ENCODE data around the gene SDK1. TPM values are rescaled to one million over a fixed set of nuclear protein-coding genes. Genes with fewer than 3 reads are reported as not detected.

Gene SDK1
- total and polyA plus RNA-seq, 2 donors (not counting 3 experiments of a cell fraction or from before 2014, with no cell fraction given): 1.6 to 3.9 TPM

DNA sequence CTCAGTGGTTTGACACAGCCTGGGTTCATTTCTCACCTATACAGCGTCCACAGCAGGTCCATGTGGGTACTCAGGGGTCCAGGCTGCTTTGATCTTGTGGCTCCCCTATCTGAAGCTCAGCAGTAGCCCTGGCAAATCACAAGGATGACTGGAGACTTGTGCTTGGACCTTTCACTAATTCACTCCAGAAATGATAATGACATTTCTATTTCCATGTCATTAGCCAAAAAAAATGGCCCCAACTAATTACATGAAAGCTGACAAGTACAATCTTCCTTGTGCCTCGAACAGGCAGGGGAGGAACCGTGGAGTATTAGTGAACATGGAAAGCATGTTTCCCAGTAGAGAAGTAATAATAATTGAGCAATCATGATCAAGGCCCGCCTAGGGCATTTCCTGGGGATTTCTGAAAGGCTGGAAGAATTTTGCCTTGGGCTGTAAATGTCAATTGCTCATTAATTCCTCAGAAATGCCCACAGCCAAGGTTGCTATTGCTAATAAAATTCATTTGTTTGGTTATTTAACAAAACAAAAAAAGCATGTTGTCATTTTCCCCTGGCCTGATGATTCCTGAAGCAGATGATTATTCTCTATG lies 586.1 kb downstream of the SDK1 start:
- POLR2A ChIA-PET: no interaction called here
- no peak for DNase-seq (ENCODE audit: low read depth, low spot score)
- dilution Hi-C loops (cut with MboI; ENCODE audit: extremely low pct_ligation_motif_present, low sequenced_read_pairs): no loop called here

DNA sequence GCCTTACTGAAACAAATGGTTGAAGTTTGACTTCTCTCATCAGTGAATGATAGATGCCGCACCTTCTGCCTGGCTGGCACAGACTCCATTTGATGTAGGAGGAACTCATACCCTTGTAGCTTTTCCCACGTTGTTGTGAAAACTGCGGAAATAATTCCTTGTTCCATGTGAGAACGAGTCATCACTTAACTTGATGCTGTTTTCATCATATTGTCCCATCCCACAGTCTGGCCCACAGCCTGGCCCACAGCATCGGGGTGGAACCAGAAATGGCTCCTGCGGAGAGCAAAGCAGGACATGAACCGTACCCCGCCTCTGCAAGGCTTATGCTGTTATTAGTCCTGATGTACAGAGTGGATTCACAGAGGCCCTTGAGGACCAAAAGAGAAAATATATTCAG lies 587.0 kb downstream of the SDK1 start:
- Histone ChIP-seq H2AFZ (ENCODE audit: low read depth, low read length) (no peak overlapping the region), H3K4me3 (replicated peaks in 1 of 3; ENCODE audit: insufficient read depth in 1 of 3, low read depth in 1 of 3, low read length in 3 of 3) (no peak overlapping the region), H3K27me3 (ENCODE audit: control insufficient read depth in 2 of 2, insufficient read depth in 2 of 2, low read length in 2 of 2) (no peaks in the 10 kb centered on the region), H3K9me1 (replicated peaks; ENCODE audit: control insufficient read depth, extremely low read depth, insufficient read depth, low read length) (no peaks in the 10 kb centered on the region), H3K79me2 (ENCODE audit: control insufficient read depth, insufficient read depth, low read length) (no peaks in the 10 kb centered on the region), H3K9ac (replicated peaks; ENCODE audit: extremely low read depth, insufficient read depth, low read length) (no peak overlapping the region), H3K27ac (ENCODE audit: insufficient read depth, low read depth, low read length) (no peak overlapping the region), H3K36me3 (ENCODE audit: control insufficient read depth in 2 of 2, extremely low read depth in 1 of 2, insufficient read depth in 2 of 2, low read length in 2 of 2) (no peaks in the 10 kb centered on the region), H4K20me1 (replicated peaks; ENCODE audit: control insufficient read depth, extremely low read depth, insufficient read depth, low read length) (no peaks in the 10 kb centered on the region), H3K4me2 (ENCODE audit: insufficient read depth, low read length) (no peak overlapping the region), H3K4me1 (ENCODE audit: control insufficient read depth, extremely low read depth, insufficient read depth, low read length) (no peaks in the 10 kb centered on the region), H3K9me3 (replicated peaks; ENCODE audit: control insufficient read depth, insufficient read depth, low read length) (no peaks in the 10 kb centered on the region)
- DNase-seq (ENCODE audit: low read depth, low spot score) (no peak), FAIRE-seq (no peak)
- no TSS peak for BruUV-seq (replicated peaks)
- TF ChIP-seq POLR2AphosphoS5 (IDR thresholded peaks at IDR 0.05; ENCODE audit: insufficient read depth, low read depth, low read length): no peak
- dilution Hi-C loops (cut with MboI; ENCODE audit: extremely low pct_ligation_motif_present, low sequenced_read_pairs) (no loop called here), intact Hi-C loops (cut with micrococcal nuclease) (no loop called here)
- CTCF ChIA-PET: no interaction called here
- POLR2A ChIA-PET: no interaction called here

More for the DNA sequence above, 586.1 kb downstream of the SDK1 start:
- Histone ChIP-seq H3K36me3 (ENCODE audit: control insufficient read depth in 2 of 2, extremely low read depth in 1 of 2, insufficient read depth in 2 of 2, low read length in 2 of 2) (no peaks in the 10 kb centered on the region), H3K9me3 (replicated peaks; ENCODE audit: control insufficient read depth, insufficient read depth, low read length) (no peaks in the 10 kb centered on the region), H3K4me2 (ENCODE audit: insufficient read depth, low read length) (no peak overlapping the region), H3K27ac (ENCODE audit: insufficient read depth, low read depth, low read length) (no peak overlapping the region), H3K27me3 (ENCODE audit: control insufficient read depth in 2 of 2, insufficient read depth in 2 of 2, low read length in 2 of 2) (no peaks in the 10 kb centered on the region), H3K4me3 (replicated peaks in 1 of 3; ENCODE audit: insufficient read depth in 1 of 3, low read depth in 1 of 3, low read length in 3 of 3) (no peak overlapping the region), H3K79me2 (ENCODE audit: control insufficient read depth, insufficient read depth, low read length) (no peaks in the 10 kb centered on the region), H3K9me1 (replicated peaks; ENCODE audit: control insufficient read depth, extremely low read depth, insufficient read depth, low read length) (no peaks in the 10 kb centered on the region), H4K20me1 (replicated peaks; ENCODE audit: control insufficient read depth, extremely low read depth, insufficient read depth, low read length) (no peaks in the 10 kb centered on the region), H3K9ac (replicated peaks; ENCODE audit: extremely low read depth, insufficient read depth, low read length) (no peak overlapping the region), H3K4me1 (ENCODE audit: control insufficient read depth, extremely low read depth, insufficient read depth, low read length) (no peaks in the 10 kb centered on the region), H2AFZ (ENCODE audit: low read depth, low read length) (no peak overlapping the region)
- intact Hi-C loops (cut with micrococcal nuclease): no loop called here
- TF ChIP-seq, protein P1, sequence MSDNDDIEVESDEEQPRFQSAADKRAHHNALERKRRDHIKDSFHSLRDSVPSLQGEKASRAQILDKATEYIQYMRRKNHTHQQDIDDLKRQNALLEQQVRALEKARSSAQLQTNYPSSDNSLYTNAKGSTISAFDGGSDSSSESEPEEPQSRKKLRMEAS (IDR thresholded peaks at IDR 0.05; ENCODE audit: insufficient read depth, insufficient read length): no peak
- TF ChIP-seq EZH2 (IDR thresholded peaks at IDR 0.05; ENCODE audit: borderline replicate concordance, low read depth, low read length, severe bottlenecking): no peak
- no peak for TF ChIP-seq GATA2 (IDR thresholded peaks at IDR 0.05; ENCODE audit: insufficient read depth, insufficient read length, low read depth, low read length)
- TF ChIP-seq POLR2AphosphoS5 (IDR thresholded peaks at IDR 0.05; ENCODE audit: insufficient read depth, low read depth, low read length): no peak
- no peak for TF ChIP-seq FOS (IDR thresholded peaks at IDR 0.05; ENCODE audit: borderline replicate concordance, insufficient read depth, low read length)
- CTCF ChIA-PET: interaction anchor here (1.2 kb wide), 1 partner anchor 9 kb away, joined by 4 read pairs; no protein-coding TSS in a partner anchor
- FAIRE-seq: no peak
- BruUV-seq (replicated peaks): no TSS peak

All from endothelial cell of umbilical vein (primary cell).